Ishikawa (cell line): ENCODE measurements around the gene SLC27A1.

Experiments used
- EP300 ChIP-seq: IDR thresholded peaks from 2 replicates; pipeline ENCODE4 v1.6.1; 2012; ENCODE audit warnings: borderline replicate concordance
- FOXM1 ChIP-seq: IDR thresholded peaks from 2 replicates; pipeline ENCODE4 v1.6.1; 2012; ENCODE audit warnings: low read depth, borderline replicate concordance
- RAD21 ChIP-seq: IDR thresholded peaks from 2 replicates; pipeline ENCODE4 v1.6.1; 2012; ENCODE audit warnings: low read depth
- TCF12 ChIP-seq: IDR thresholded peaks from 2 replicates; pipeline ENCODE4 v1.6.1; 2012; ENCODE audit warnings: low read depth
- TEAD4 ChIP-seq: IDR thresholded peaks from 2 replicates; pipeline ENCODE4 v1.6.1; 2012
- TF ChIP-seq, protein P1 (sequence below): IDR thresholded peaks from 2 replicates; pipeline ENCODE4 v1.6.1; 2012; ENCODE audit warnings: low read depth, mild to moderate bottlenecking

GRCh38 chr19:17479325-17479791 lies 9.0 kb downstream of the SLC27A1 start:
- no peak for TF ChIP-seq TCF12
- no peak for TF ChIP-seq TEAD4
- no peak for TF ChIP-seq RAD21
- TF ChIP-seq FOXM1 = no peak
- TF ChIP-seq EP300 = no peak
- TF ChIP-seq, protein P1, sequence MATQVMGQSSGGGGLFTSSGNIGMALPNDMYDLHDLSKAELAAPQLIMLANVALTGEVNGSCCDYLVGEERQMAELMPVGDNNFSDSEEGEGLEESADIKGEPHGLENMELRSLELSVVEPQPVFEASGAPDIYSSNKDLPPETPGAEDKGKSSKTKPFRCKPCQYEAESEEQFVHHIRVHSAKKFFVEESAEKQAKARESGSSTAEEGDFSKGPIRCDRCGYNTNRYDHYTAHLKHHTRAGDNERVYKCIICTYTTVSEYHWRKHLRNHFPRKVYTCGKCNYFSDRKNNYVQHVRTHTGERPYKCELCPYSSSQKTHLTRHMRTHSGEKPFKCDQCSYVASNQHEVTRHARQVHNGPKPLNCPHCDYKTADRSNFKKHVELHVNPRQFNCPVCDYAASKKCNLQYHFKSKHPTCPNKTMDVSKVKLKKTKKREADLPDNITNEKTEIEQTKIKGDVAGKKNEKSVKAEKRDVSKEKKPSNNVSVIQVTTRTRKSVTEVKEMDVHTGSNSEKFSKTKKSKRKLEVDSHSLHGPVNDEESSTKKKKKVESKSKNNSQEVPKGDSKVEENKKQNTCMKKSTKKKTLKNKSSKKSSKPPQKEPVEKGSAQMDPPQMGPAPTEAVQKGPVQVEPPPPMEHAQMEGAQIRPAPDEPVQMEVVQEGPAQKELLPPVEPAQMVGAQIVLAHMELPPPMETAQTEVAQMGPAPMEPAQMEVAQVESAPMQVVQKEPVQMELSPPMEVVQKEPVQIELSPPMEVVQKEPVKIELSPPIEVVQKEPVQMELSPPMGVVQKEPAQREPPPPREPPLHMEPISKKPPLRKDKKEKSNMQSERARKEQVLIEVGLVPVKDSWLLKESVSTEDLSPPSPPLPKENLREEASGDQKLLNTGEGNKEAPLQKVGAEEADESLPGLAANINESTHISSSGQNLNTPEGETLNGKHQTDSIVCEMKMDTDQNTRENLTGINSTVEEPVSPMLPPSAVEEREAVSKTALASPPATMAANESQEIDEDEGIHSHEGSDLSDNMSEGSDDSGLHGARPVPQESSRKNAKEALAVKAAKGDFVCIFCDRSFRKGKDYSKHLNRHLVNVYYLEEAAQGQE = no peak
